ENCODE measurements around the gene HAUS6.

Gene HAUS6

DNA sequence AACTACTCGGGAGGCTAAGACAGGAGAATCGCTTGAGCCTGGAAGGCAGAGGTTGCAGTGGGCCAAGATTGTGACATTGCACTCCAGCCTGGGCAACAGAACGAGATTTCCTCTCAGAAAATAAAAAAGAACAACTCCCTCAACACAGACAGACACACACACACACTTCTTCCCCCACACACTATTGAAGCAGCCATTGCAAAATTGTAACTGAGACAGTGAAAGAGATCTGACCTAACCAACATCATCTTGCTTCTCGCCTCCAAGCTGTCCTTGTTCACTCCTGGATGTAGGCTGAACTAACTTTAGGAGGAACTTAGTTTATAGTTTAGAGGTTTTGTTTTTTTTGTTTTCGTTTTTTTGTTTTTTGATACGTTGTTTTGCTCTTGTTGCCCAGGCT, 37.6 kb upstream of the HAUS6 start:
- no peaks in the 10 kb centered on the region for H3K27me3 ChIP-seq (ENCODE audit: insufficient read depth, poor library complexity, severe bottlenecking)
- no peak overlapping the region for H3K4me3 ChIP-seq (replicated peaks; ENCODE audit: insufficient read depth, low read length)
- H3K27ac ChIP-seq (replicated peaks): no peak overlapping the region
- DNase-seq (ENCODE audit: low read depth in 1 of 2, low spot score in 1 of 2): no peak
- TF ChIP-seq SPI1 (IDR thresholded peaks at IDR 0.05; ENCODE audit: borderline replicate concordance, low read depth): no peak

DNA sequence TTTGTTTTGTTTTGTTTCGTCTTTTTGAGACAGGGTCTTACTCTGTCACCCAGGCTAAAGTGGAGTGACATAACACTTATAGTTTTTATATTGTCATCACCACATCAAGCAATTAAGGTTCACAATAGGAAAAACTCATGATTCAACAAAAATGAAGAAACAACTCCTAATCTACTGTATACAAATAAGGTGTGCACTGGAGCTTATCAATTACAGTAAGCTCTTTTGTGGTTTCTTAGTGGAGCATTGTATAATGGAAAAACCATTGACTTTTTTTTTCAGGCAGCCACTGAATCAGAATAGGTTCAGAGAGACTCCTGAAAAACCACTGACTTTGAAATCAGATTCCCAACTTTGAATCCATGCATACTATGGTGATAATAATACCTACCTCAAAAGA, 35.4 kb upstream of the HAUS6 start:
- Histone ChIP-seq H3K27ac (replicated peaks) (no peak overlapping the region), H3K27me3 (ENCODE audit: insufficient read depth, poor library complexity, severe bottlenecking) (no peaks in the 10 kb centered on the region), H3K4me3 (replicated peaks; ENCODE audit: insufficient read depth, low read length) (no peak overlapping the region)
- no peak for TF ChIP-seq SPI1 (IDR thresholded peaks at IDR 0.05; ENCODE audit: borderline replicate concordance, low read depth)
- TF ChIP-seq, protein P1, sequence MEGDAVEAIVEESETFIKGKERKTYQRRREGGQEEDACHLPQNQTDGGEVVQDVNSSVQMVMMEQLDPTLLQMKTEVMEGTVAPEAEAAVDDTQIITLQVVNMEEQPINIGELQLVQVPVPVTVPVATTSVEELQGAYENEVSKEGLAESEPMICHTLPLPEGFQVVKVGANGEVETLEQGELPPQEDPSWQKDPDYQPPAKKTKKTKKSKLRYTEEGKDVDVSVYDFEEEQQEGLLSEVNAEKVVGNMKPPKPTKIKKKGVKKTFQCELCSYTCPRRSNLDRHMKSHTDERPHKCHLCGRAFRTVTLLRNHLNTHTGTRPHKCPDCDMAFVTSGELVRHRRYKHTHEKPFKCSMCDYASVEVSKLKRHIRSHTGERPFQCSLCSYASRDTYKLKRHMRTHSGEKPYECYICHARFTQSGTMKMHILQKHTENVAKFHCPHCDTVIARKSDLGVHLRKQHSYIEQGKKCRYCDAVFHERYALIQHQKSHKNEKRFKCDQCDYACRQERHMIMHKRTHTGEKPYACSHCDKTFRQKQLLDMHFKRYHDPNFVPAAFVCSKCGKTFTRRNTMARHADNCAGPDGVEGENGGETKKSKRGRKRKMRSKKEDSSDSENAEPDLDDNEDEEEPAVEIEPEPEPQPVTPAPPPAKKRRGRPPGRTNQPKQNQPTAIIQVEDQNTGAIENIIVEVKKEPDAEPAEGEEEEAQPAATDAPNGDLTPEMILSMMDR (IDR thresholded peaks at IDR 0.05; ENCODE audit: insufficient read depth, low read length): no peak
- TF ChIP-seq, protein P2, sequence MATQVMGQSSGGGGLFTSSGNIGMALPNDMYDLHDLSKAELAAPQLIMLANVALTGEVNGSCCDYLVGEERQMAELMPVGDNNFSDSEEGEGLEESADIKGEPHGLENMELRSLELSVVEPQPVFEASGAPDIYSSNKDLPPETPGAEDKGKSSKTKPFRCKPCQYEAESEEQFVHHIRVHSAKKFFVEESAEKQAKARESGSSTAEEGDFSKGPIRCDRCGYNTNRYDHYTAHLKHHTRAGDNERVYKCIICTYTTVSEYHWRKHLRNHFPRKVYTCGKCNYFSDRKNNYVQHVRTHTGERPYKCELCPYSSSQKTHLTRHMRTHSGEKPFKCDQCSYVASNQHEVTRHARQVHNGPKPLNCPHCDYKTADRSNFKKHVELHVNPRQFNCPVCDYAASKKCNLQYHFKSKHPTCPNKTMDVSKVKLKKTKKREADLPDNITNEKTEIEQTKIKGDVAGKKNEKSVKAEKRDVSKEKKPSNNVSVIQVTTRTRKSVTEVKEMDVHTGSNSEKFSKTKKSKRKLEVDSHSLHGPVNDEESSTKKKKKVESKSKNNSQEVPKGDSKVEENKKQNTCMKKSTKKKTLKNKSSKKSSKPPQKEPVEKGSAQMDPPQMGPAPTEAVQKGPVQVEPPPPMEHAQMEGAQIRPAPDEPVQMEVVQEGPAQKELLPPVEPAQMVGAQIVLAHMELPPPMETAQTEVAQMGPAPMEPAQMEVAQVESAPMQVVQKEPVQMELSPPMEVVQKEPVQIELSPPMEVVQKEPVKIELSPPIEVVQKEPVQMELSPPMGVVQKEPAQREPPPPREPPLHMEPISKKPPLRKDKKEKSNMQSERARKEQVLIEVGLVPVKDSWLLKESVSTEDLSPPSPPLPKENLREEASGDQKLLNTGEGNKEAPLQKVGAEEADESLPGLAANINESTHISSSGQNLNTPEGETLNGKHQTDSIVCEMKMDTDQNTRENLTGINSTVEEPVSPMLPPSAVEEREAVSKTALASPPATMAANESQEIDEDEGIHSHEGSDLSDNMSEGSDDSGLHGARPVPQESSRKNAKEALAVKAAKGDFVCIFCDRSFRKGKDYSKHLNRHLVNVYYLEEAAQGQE (IDR thresholded peaks at IDR 0.05; ENCODE audit: insufficient replicate concordance, low read depth): no peak
- TF ChIP-seq GABPA (IDR thresholded peaks at IDR 0.05; ENCODE audit: low read depth): no peak
- TF ChIP-seq POLR2AphosphoS5 (IDR thresholded peaks at IDR 0.05; ENCODE audit: low read depth): no peak
- DNase-seq (ENCODE audit: low read depth in 1 of 2, low spot score in 1 of 2): no peak

DNA sequence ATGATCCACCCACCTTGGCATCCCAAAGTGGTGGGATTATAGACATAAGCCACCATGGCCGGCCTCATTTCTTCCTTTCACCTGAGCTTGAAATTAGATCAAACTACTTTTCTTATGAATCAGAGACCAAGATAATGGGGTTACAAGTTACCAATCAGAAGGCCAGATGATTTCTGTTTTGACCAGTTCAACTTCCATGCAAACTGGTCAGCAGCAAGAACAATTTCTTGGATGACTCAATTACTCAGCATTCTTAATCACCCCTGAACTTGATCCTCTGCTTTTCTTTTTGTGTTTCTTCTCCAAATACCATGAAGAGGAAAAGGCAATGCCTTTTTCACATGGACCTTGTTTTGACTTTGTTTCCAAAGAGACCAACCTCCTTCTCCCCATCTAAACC, 34.6 kb upstream of the HAUS6 start:
- H3K4me3 ChIP-seq (replicated peaks; ENCODE audit: insufficient read depth, low read length): no peak overlapping the region
- no peak overlapping the region for H3K27ac ChIP-seq (replicated peaks)
- H3K27me3 ChIP-seq (ENCODE audit: insufficient read depth, poor library complexity, severe bottlenecking): no peaks in the 10 kb centered on the region
- TF ChIP-seq, protein P2 (IDR thresholded peaks at IDR 0.05; ENCODE audit: insufficient replicate concordance, low read depth): no peak
- TF ChIP-seq GABPA (IDR thresholded peaks at IDR 0.05; ENCODE audit: low read depth): no peak
- TF ChIP-seq POLR2AphosphoS5 (IDR thresholded peaks at IDR 0.05; ENCODE audit: low read depth): no peak
- no peak for TF ChIP-seq SPI1 (IDR thresholded peaks at IDR 0.05; ENCODE audit: borderline replicate concordance, low read depth)
- TF ChIP-seq, protein P1 (IDR thresholded peaks at IDR 0.05; ENCODE audit: insufficient read depth, low read length): no peak
- no peak for DNase-seq (ENCODE audit: low read depth in 1 of 2, low spot score in 1 of 2)

DNA sequence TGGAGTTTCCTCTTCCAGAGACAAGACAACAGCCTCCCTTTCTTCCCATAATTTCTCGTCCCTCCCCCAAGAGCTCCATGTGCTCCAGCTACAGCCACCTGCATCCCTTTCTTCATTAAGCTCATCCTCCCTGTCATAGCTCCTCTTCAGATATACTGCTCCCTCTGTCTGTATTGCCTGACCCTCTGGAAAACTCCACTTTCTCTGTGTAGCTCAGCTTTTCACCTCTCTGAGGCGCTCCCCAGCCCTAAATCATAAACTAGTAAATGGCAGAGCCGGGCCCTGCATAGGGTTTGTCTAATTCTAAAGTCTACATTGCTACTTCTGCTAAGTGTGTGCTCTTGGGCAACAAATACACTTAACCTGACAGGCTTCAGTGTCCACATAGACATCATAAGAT, 33.4 kb upstream of the HAUS6 start:
- TF ChIP-seq SPI1 (IDR thresholded peaks at IDR 0.05; ENCODE audit: borderline replicate concordance, low read depth): no peak
- TF ChIP-seq, protein P1 (IDR thresholded peaks at IDR 0.05; ENCODE audit: insufficient read depth, low read length): no peak
- TF ChIP-seq GABPA (IDR thresholded peaks at IDR 0.05; ENCODE audit: low read depth): no peak
- H3K27ac ChIP-seq (replicated peaks): no peak overlapping the region
- no peaks in the 10 kb centered on the region for H3K27me3 ChIP-seq (ENCODE audit: insufficient read depth, poor library complexity, severe bottlenecking)
- DNase-seq (ENCODE audit: low read depth in 1 of 2, low spot score in 1 of 2): no peak
- H3K4me3 ChIP-seq (replicated peaks; ENCODE audit: insufficient read depth, low read length): no peak overlapping the region
